GOT3 (cell line): ENCODE measurements around the gene SMCO2.

Experiments
- DNase-seq: peaks from one replicate; lab custom pipeline; 2025; ENCODE audit warnings: mixed read lengths; lab: John Stamatoyannopoulos, UW

SMCO2 gene

DNA sequence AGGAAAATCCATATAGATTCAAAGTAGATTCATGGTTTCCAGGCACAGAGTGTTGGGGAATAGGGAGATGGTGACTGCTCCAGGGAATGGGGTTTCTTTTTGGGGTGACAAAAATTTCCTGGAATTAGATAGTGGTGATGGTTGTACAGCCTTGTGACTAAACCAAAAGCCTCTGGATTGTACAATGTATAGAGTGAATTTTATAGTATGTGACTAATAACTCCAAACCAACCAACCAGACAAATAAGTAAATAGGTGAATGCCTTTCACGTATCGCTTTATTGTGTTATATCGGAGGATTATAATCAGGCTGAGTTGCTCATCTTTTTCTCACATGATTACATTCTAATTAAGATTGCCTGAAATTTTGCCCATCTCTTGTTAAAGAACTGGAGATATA, 52.8 kb downstream of the SMCO2 start:
- no peak for DNase-seq

DNA sequence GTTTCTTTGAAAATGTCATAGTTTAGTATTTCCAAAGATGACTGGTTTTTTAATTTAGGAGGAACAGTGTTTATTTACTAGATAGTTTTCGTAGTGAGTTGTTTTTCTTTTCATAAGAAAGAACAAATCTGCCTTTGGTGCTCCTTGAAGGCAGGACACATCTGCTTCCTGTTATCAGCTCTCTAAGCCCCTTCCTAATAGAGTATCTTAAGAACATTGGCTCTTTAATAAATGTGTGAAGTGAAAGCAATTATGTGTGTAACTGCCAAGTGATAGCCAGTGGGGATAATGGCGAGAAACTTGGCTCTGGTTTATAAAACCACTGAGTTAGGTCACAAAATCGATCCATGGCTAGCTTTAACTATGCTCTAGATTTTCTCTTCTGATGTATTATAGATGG, 54.0 kb downstream of the SMCO2 start:
- DNase-seq, result no peak

GRCh38 chr12:27502021-27502435, 55.5 kb downstream of the SMCO2 start:
- DNase-seq, result no peak

GRCh38 chr12:27504507-27504906, 58.0 kb downstream of the SMCO2 start:
- DNase-seq, result no peak

GRCh38 chr12:27505109-27505508, 58.6 kb downstream of the SMCO2 start:
- DNase-seq, result no peak

GRCh38 chr12:27505761-27506160, 59.2 kb downstream of the SMCO2 start:
- DNase-seq, result no peak

- DNase-seq, result no peak
Observed at GRCh38 chr12:27506645-27507189, 60.2 kb downstream of the SMCO2 start.

- no peak for DNase-seq
Observed at GRCh38 chr12:27508736-27509431, 62.3 kb downstream of the SMCO2 start.

- no peak for DNase-seq
Observed at GRCh38 chr12:27511031-27511722, 64.6 kb downstream of the SMCO2 start.

- no peak for DNase-seq
Observed at GRCh38 chr12:27511723-27512045, 65.1 kb downstream of the SMCO2 start.

- no peak for DNase-seq
Observed at GRCh38 chr12:27513155-27513824, 66.8 kb downstream of the SMCO2 start.

DNA sequence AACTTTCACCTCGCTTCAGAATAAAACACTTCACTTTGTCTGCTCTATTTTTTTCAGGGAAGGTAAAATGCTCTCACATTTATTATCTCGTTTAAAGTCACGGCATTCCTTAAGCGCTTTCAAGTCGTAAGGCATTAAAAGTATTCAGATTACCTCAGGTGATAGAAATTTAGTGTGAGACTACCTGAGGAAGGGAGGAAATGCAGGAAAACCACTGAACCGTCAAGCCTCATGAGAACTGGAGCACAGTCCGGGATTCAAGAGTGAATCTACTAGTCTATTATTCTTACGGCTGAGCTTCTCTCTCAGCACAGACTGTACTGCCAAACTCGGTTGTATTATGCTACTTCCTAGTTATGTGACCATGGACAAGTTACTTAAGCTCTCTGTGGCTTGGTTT, 69.1 kb downstream of the SMCO2 start:
- no peak for DNase-seq

GRCh38 chr12:27516625-27517024, 70.1 kb downstream of the SMCO2 start:
- no peak for DNase-seq

- no peak for DNase-seq
Observed at GRCh38 chr12:27517546-27517945, 71.0 kb downstream of the SMCO2 start.

DNA sequence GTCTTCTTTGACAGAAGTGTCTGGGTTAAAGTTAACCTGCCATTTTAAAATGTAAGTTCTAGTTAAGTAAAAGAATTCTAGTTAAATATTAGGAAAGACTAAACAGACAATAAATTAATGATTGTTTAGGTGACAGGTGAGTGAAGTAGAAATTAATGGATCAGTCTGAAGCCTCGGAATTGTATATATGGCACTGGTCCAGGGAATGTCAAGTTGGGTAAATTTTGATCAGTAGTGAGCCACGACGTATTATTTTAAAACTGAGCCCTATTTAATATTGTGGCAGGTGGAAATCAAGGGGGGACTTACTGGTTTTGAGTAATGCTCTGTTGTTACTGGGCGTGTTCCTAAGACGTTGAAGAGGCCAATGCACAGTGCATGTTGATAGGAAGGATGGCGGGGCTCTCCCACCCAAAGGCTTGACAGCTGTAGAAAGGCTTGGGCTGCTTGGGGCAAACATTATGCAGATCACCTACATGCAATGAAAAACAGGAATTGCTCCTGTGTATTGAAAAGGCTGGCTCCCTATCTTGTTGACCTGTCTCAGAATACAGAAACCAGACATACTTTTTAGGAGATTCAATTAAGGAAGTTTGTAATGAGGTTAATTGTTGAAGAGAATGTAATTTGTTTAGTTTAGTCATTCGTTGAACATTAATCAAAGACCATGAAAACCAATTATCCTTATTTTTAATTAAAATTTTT, 71.6 kb downstream of the SMCO2 start:
- no peak for DNase-seq

DNA sequence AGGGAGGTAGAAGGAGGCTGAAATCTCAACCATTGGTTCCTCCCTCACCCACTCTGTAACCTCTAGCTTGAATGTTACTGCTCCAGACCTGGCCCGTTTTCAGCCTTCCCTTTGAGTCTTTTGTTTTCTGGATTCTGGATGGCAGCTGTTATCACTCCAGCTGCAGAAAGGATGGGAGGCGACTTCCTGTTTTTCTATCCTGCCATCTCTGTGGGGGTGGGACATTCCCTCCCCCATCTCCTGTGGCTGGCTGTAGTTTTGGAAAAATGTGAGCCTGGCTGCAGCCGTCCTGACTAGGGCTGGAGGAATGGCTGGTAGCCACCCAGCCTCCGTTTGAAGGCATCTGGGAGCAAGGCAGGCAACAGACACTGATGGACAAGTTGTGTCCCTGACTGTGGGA, 74.5 kb downstream of the SMCO2 start:
- no peak for DNase-seq

- no peak for DNase-seq
Observed at GRCh38 chr12:27521981-27522380, 75.4 kb downstream of the SMCO2 start.

GRCh38 chr12:27523305-27523641, 76.7 kb downstream of the SMCO2 start:
- no peak for DNase-seq

DNA sequence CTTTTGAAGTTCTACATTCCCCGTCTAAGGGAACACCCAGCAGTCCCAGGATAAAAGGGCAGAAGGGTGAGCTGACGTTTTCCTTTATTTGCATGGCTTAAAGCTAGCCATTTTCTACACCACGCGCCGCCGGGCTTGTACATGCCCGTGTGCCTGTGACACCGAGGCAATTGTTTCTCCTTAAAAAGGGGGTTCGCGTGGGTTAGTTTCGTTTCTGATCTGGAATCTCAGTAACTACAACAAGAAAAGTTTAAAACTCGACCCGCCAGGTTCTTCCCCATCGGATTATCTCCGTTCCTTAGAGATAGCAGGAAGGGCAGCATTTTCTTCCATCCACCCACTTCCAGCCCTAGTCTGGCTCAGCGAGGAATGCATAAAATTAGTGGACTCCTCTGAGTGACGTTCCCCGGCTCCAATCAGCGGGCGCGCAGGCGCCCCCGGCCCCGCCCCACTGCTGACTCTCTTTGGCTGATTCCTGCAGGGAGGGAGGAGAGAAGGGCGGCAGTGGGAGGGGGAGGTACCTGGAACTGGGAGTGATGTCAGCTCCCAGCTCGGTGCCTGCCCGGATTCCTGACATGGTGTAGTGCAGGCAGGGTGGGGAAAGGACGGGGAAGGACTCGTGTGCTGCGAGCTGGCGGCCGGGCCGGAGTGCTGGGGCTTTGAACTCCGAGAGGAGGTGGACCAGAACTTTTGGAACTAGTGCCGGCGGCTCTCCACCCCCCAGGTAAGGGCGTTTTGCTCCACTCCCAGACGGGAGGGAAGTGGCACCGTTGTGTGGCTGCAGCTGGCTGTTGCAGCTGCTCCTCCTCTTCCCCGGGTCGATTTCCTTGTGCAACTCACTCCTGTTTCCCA, 77.3 kb downstream of the SMCO2 start, which contains the start of gene PPFIBP1:
Gene PPFIBP1 (plus strand): TSS at position 565 of the 852 bp plus-strand sequence. CDS start 109,191 bp downstream, outside the sequence.
- DNase-seq, result peak; percentile 97

DNA sequence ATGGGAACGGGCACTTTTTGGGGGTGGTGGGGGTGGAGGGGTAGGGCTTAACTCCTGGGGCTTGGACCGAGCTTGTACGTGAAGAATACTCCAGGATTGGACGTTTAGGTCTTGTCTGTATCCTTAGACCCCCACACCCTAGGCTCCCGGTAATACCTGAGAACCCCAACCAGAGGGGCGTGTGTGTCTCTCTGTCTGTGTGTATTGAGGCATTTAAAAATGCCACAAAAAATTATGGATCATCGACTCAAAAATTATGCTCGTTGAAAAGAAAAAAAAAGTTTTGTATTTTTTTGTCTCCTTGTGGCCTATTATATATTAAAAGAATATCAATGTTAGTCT, 77.9 kb downstream of the SMCO2 start:
- no peak for DNase-seq
